Spleen (tissue), 11 donors: ENCODE results near the gene STYK1. TPM values are rescaled to one million over a fixed set of nuclear protein-coding genes. Genes with fewer than 3 reads are reported as not detected.

Experiments used
- DNase-seq: peaks from one replicate; pipeline ENCODE4 v3.0.0-alpha.2; 2020
- H3K27ac ChIP-seq, 8 donors: fragments of 200-600 bp; sonication (generic) in 7 of 8; 1 replicate in 4 of 8; 2 replicates in 4 of 8; pipeline versions ENCODE4 v1.5.0 to v1.8.0; 2016 to 2021; ENCODE audit warnings: inconsistent platforms in 4 of 8, mild to moderate bottlenecking in 4 of 8, moderate library complexity in 1 of 8
- H3K27me3 ChIP-seq, 7 donors: fragments of 200-600 bp; sonication (generic) in 6 of 7; replicated peaks in 1 of 7; 1 replicate in 4 of 7; 2 replicates in 3 of 7; pipeline versions ENCODE4 v1.5.0 to v1.8.0; 2016 to 2021; ENCODE audit warnings: inconsistent platforms in 3 of 7, mild to moderate bottlenecking in 1 of 7
- H3K36me3 ChIP-seq, 6 donors: fragments of 200-600 bp; sonication (generic) in 5 of 6; 1 replicate in 4 of 6; 2 replicates in 2 of 6; pipeline versions ENCODE4 v1.5.0 to v1.8.0; 2016 to 2021; ENCODE audit warnings: inconsistent platforms in 2 of 6
- H3K4me1 ChIP-seq, 6 donors: fragments of 200-600 bp; sonication (generic) in 5 of 6; 1 replicate in 3 of 6; 2 replicates in 3 of 6; pipeline versions ENCODE4 v1.5.0 to v1.8.0; 2016 to 2021; ENCODE audit warnings: inconsistent platforms in 3 of 6
- H3K4me3 ChIP-seq, 8 donors: fragments of 200-600 bp; sonication (generic) in 7 of 8; 1 replicate in 4 of 8; 2 replicates in 4 of 8; pipeline versions ENCODE4 v1.5.0 to v1.8.0; 2016 to 2021; ENCODE audit warnings: inconsistent platforms in 4 of 8, mild to moderate bottlenecking in 4 of 8, moderate library complexity in 2 of 8
- H3K9me3 ChIP-seq, 8 donors: fragments of 200-600 bp; sonication (generic) in 7 of 8; 1 replicate in 4 of 8; 2 replicates in 4 of 8; pipeline versions ENCODE4 v1.5.0 to v1.8.0; 2016 to 2021; ENCODE audit warnings: inconsistent platforms in 4 of 8
- POLR2A ChIP-seq, 3 donors: fragments of 450-650 bp; IDR thresholded peaks; one replicate each; pipeline ENCODE4 v1.5.1; 2017; ENCODE audit warnings: antibody characterized with exemption in 3 of 3, mild to moderate bottlenecking in 1 of 3
- POLR2AphosphoS5 ChIP-seq, 3 donors: sonication (generic); formaldehyde crosslinking; IDR thresholded peaks; one replicate each; pipeline ENCODE4 v1.5.1; 2017; ENCODE audit warnings: antibody characterized with exemption in 3 of 3
- WGBS, 5 donors: extraction: QIAGEN DNeasy Blood & Tissue Kit in 3 of 5; methylation state at CpG; one replicate each; pipeline versions ENCODE4 v1.1.5 to v1.1.7; 2013 to 2018; 5-methylcytosine and 5-hydroxymethylcytosine counted together
- intact Hi-C: fragments of 100-400 bp; cut with DNase I; formaldehyde crosslinking; loops from one replicate; pipeline ENCODE4 v1.15.0; 2023; ENCODE audit warnings: low total_unique reads
- polyA plus RNA-seq, 3 donors: library from polyadenylated mRNA; stranded (reverse); fragments of 200-250 nt; gene quantifications; one replicate each; pipeline ENCODE4 v1.2.1, GENCODE V29; 2013
- total RNA-seq, 7 donors: library from RNA; depleted of rRNA in 3 of 7; stranded (reverse); fragments of >200 nt in 3 of 7; fragmentation: NEBNext Ultra II Directional in 4 of 7; extraction: Animal tissue kit (Norgen Biotek cat#: 25700) in 4 of 7; gene quantifications; one replicate each; pipeline versions ENCODE4 v1.1.0 to v1.2.1, GENCODE V29; 2016 to 2021
- TF ChIP-seq, protein P1 (sequence below), 11 experiments: fragments of 200-600 bp in 7 of 11; fragments of 450-650 bp in 4 of 11; sonication (generic) in 4 of 11; IDR thresholded peaks in 8 of 11; conservative IDR thresholded peaks in 3 of 11; 1 replicate in 7 of 11; 2 replicates in 4 of 11; pipeline versions ENCODE4 v1.4.0 to v1.8.0; 2016 to 2021; ENCODE audit warnings: antibody characterized with exemption in 11 of 11, inconsistent platforms in 4 of 11, mild to moderate bottlenecking in 1 of 11
- donor health status: healthy with polysubstance abuse.
- donor health status: DM: no; HTN: no; CAD: no; lungs with moderate emphysema.
- donor health status: DM: no; HTN: no; CAD: no.
- donor health status: Bipolar disorder and iron deficiency.
- donor health status: healthy.
- donor health status: DM: no; HTN: no; CAD: no.
- donor health status: DM: yes; HTN: yes; CAD: no.

STYK1 gene
- total and polyA plus RNA-seq, 10 donors, result 0.17 to 2.4 (median 0.77) TPM

- peaks cover 12 to 34% (median 25%) of the 10 kb centered on the region in 6 donors for H3K4me1 ChIP-seq
- 61 to 84% (median 72%) methylated on average over 4 of the region's 4 CpGs for WGBS, 5 donors
- no peaks in the 10 kb centered on the region for H3K9me3 ChIP-seq
- H3K4me3 ChIP-seq, result no peak overlapping the region
- H3K27me3 ChIP-seq, result peaks cover 0 to 6% (median 0%) of the 10 kb centered on the region in 7 donors
- no peak overlapping the region for H3K27ac ChIP-seq
- intact Hi-C loops, result no loop called here
- no peak for TF ChIP-seq POLR2A (IDR thresholded peaks at IDR 0.05)
- TF ChIP-seq POLR2AphosphoS5 (IDR thresholded peaks at IDR 0.05), result no peak
- TF ChIP-seq, protein P1, sequence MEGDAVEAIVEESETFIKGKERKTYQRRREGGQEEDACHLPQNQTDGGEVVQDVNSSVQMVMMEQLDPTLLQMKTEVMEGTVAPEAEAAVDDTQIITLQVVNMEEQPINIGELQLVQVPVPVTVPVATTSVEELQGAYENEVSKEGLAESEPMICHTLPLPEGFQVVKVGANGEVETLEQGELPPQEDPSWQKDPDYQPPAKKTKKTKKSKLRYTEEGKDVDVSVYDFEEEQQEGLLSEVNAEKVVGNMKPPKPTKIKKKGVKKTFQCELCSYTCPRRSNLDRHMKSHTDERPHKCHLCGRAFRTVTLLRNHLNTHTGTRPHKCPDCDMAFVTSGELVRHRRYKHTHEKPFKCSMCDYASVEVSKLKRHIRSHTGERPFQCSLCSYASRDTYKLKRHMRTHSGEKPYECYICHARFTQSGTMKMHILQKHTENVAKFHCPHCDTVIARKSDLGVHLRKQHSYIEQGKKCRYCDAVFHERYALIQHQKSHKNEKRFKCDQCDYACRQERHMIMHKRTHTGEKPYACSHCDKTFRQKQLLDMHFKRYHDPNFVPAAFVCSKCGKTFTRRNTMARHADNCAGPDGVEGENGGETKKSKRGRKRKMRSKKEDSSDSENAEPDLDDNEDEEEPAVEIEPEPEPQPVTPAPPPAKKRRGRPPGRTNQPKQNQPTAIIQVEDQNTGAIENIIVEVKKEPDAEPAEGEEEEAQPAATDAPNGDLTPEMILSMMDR (IDR thresholded peaks at IDR 0.05 in 8 of 11, conservative IDR thresholded peaks at IDR 0.05 in 3 of 11), result no peak
- no peak for DNase-seq
- H3K36me3 ChIP-seq, result peaks cover 0 to 5% (median 0%) of the 10 kb centered on the region in 6 donors
Measured at GRCh38 chr12:10615532-10615931, 58.3 kb downstream of the STYK1 start.

- Histone ChIP-seq H3K9me3 (no peaks in the 10 kb centered on the region), H3K27me3 (no peaks in the 10 kb centered on the region), H3K27ac (peak overlapping the region; percentile 71 to 92 (median 90)), H3K4me3 (peak overlapping the region; percentile 58 to 93 (median 84)), H3K36me3 (peaks cover 0 to 19% (median 13%) of the 10 kb centered on the region in 6 donors), H3K4me1 (peaks cover 12 to 43% (median 26%) of the 10 kb centered on the region in 6 donors)
- DNase-seq, result no peak
- intact Hi-C loops, result no loop called here
- WGBS, 5 donors, result 29 to 50% (median 45%) methylated on average over 4 of the region's 4 CpGs
- TF ChIP-seq POLR2AphosphoS5 (IDR thresholded peaks at IDR 0.05), result no peak
- TF ChIP-seq, protein P1 (IDR thresholded peaks at IDR 0.05 in 8 of 11, conservative IDR thresholded peaks at IDR 0.05 in 3 of 11), result no peak
- TF ChIP-seq POLR2A (IDR thresholded peaks at IDR 0.05), result no peak
Measured at GRCh38 chr12:10614056-10614370, 59.8 kb downstream of the STYK1 start.

- TF ChIP-seq POLR2AphosphoS5 (IDR thresholded peaks at IDR 0.05), result peak; percentile 96 to 97 (median 97)
- no peak for TF ChIP-seq POLR2A (IDR thresholded peaks at IDR 0.05)
- TF ChIP-seq, protein P1 (IDR thresholded peaks at IDR 0.05 in 8 of 11, conservative IDR thresholded peaks at IDR 0.05 in 3 of 11), result peak in 3 of 11 experiments; percentile 17 to 27 (median 20)
- Histone ChIP-seq H3K36me3 (peaks cover 0 to 24% (median 18%) of the 10 kb centered on the region in 6 donors), H3K4me3 (peak within 1 kb of the TSS; percentile 58 to 93 (median 84)), H3K27me3 (no peaks in the 10 kb centered on the region), H3K27ac (peak within 1 kb of the TSS; percentile 71 to 92 (median 90)), H3K4me1 (peaks cover 12 to 43% (median 26%) of the 10 kb centered on the region in 6 donors), H3K9me3 (no peaks in the 10 kb centered on the region)
- 0 to 1% (median 0%) methylated on average over 45 of the region's 45 CpGs for WGBS, 5 donors
- peak; percentile 98 for DNase-seq
- intact Hi-C loops, result no loop called here
Measured at GRCh38 chr12:10613349-10614055, 60.4 kb downstream of the STYK1 start, which contains the start of gene MAGOHB. Gene MAGOHB, minus strand, starts transcription at chr12:10613609. Its CDS starts 77 bp downstream, at chr12:10613532.

DNA sequence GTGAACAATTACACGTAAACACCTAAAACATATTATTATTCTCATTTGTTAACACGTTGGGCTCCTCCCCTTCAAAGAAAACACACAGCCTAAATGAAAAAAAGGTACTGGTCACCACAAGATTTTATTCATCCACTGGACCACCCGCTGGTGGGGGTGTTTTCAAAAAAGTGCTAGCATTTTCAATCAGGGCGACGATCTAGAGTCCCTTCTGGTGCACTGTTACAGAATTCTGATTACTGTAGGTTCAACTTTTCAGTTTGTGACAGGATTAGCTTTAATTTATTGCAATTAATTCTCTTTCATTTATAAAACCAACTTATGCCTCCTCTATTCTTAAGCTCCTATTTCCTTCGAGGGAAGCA is 60.9 kb downstream of the STYK1 start:
- peak overlapping the region; percentile 58 to 93 (median 84) for H3K4me3 ChIP-seq
- peak overlapping the region; percentile 71 to 92 (median 90) for H3K27ac ChIP-seq
- peaks cover 0 to 29% (median 22%) of the 10 kb centered on the region in 6 donors for H3K36me3 ChIP-seq
- peaks cover 12 to 43% (median 26%) of the 10 kb centered on the region in 6 donors for H3K4me1 ChIP-seq
- intact Hi-C loops, result no loop called here
- TF ChIP-seq POLR2A (IDR thresholded peaks at IDR 0.05) (no peak), POLR2AphosphoS5 (IDR thresholded peaks at IDR 0.05) (no peak)
- TF ChIP-seq, protein P1 (IDR thresholded peaks at IDR 0.05 in 8 of 11, conservative IDR thresholded peaks at IDR 0.05 in 3 of 11), result no peak
- no peaks in the 10 kb centered on the region for H3K9me3 ChIP-seq
- WGBS, 5 donors, result 0 to 2% (median 0%) methylated on average over 6 of the region's 6 CpGs
- no peak for DNase-seq
- no peaks in the 10 kb centered on the region for H3K27me3 ChIP-seq
